Fibroblast of pulmonary artery (primary cell): ENCODE measurements around the gene PIP.

Experiments used
- DNase-seq: peaks from one replicate; pipeline ENCODE4 v3.0.0-alpha.2; 2010; ENCODE audit warnings: low read depth
- H3K4me3 ChIP-seq: replicated peaks from 2 replicates; pipeline ENCODE4 v1.5.1; 2011; ENCODE audit warnings: low read depth, mild to moderate bottlenecking, control low read depth, low read length, moderate library complexity
- TF ChIP-seq, protein P1 (sequence below): IDR thresholded peaks from 2 replicates; pipeline ENCODE4 v1.5.1; 2011; ENCODE audit warnings: mild to moderate bottlenecking, control low read depth, low read length, inconsistent platforms; ENCODE audit errors: missing control alignments

Gene PIP

GRCh38 chr7:143181349-143181748 is 49.5 kb downstream of the PIP start:
- H3K4me3 ChIP-seq = no peak overlapping the region
- TF ChIP-seq, protein P1, sequence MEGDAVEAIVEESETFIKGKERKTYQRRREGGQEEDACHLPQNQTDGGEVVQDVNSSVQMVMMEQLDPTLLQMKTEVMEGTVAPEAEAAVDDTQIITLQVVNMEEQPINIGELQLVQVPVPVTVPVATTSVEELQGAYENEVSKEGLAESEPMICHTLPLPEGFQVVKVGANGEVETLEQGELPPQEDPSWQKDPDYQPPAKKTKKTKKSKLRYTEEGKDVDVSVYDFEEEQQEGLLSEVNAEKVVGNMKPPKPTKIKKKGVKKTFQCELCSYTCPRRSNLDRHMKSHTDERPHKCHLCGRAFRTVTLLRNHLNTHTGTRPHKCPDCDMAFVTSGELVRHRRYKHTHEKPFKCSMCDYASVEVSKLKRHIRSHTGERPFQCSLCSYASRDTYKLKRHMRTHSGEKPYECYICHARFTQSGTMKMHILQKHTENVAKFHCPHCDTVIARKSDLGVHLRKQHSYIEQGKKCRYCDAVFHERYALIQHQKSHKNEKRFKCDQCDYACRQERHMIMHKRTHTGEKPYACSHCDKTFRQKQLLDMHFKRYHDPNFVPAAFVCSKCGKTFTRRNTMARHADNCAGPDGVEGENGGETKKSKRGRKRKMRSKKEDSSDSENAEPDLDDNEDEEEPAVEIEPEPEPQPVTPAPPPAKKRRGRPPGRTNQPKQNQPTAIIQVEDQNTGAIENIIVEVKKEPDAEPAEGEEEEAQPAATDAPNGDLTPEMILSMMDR = no peak
- no peak for DNase-seq

GRCh38 chr7:143183024-143183423 is 51.1 kb downstream of the PIP start, which contains the start of gene TAS2R39:
Gene TAS2R39, plus strand, starts transcription at chr7:143183419. Its CDS starts 0 bp downstream, at chr7:143183419.
- no peak for DNase-seq
- TF ChIP-seq, protein P1 = no peak
- H3K4me3 ChIP-seq = no peak within 1 kb of the TSS

DNA sequence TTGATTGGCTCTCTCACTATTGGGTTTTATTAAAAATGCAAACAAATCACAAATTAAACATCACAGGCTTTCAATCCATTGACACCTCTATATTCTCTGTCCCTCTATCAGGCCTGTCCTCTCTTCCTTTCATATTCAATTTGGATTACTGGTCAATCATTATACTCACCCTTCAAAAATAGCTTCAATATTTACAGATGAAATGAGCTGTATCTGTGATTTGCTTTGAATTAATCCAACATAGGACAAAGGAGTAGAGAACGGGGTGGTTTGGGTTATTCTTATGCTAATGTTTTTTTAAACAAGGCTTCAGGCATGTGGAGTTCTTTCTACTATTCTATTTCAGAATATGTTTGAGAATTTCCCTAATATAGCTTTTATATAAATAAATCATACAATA is 53.7 kb downstream of the PIP start:
- H3K4me3 ChIP-seq = no peak overlapping the region
- DNase-seq = no peak
- TF ChIP-seq, protein P1 = no peak

DNA sequence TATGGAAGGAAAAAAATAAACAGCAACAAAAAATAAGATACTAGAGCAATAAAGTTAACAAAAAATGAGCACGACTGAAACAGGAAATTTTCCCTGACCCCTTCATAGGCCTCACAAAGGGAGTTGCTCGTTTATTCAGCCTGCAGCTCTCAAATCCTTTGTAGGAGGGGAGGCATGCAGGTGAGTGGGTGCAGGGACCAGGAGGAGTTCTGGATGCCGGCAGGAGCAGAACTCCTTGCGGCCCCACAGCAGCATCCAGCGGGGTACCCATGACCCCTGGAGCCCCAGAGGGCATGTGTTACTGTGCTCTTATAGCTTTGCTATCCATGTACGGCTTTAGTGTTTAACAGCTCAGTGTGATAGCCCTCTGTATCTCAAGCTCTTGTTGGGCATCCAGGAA is 57.1 kb downstream of the PIP start:
- DNase-seq = no peak
- TF ChIP-seq, protein P1 = no peak
- no peak overlapping the region for H3K4me3 ChIP-seq
